Fibroblast of mammary gland (primary cell): ENCODE measurements around the gene ALDH7A1.
"Not testable (repeated sequence)": the region's sequence is repeated elsewhere in the genome, so short reads cannot be mapped to it uniquely, and the experiment has no call there.

Experiments used
- DNase-seq: peaks from one replicate; pipeline ENCODE4 v3.0.0-alpha.2; 2010; ENCODE audit warnings: low read depth
- H3K4me3 ChIP-seq: 2 replicates; pipeline ENCODE4 v1.5.1; 2011; ENCODE audit warnings: low read depth, mild to moderate bottlenecking, low read length, moderate library complexity; ENCODE audit not compliant: control insufficient read depth
- CTCF ChIP-seq: conservative IDR thresholded peaks from 2 replicates; pipeline ENCODE4 v1.5.1; 2011; ENCODE audit warnings: low read depth, low read length, inconsistent platforms; ENCODE audit not compliant: control insufficient read depth, insufficient read depth

The ALDH7A1 gene

DNA sequence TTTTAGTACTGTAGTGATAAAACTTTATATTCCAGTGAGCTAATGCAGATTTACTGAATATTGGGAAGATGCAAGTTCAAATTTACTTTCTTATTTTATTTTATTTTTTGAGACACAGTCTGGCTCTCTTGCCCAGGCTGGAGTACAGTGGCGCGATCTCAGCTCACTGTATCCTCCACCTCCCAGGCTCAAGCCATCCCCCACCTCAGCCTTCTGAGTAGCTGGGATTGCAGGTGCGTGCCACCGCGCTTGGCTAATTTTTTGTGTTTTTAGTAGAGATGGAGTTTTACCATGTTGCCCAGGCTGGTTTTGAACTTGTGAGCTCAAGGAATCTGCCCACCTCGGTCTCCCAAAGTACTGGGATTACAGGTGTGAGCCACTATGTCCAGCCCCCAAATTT lies 15.6 kb upstream of the ALDH7A1 start:
- no peak for DNase-seq
- TF ChIP-seq CTCF = no peak
- H3K4me3 ChIP-seq = no peak overlapping the region

DNA sequence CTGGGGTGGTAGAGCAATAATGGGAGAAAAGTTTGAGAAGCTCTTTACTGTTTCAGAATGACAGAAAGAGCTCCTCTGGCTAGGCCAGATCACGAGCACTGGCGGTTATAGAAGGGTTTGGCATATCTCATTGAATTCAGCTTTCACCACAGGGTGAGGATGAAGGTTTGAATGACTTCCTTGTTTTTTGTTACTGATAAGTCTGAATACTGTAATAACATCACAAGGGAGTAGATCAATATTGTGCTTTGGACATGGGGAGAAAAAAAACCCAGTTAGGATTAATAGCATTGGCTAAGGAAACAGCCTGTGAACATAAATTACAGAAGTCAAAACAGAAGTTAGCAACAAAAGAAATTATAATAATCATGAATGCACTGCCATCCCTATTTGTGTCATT lies 15.1 kb upstream of the ALDH7A1 start:
- no peak for TF ChIP-seq CTCF
- H3K4me3 ChIP-seq = no peak overlapping the region
- no peak for DNase-seq

GRCh38 chr5:126605525-126605924 lies 10.5 kb upstream of the ALDH7A1 start:
- H3K4me3 ChIP-seq = no peak overlapping the region
- TF ChIP-seq CTCF = no peak
- no peak for DNase-seq

DNA sequence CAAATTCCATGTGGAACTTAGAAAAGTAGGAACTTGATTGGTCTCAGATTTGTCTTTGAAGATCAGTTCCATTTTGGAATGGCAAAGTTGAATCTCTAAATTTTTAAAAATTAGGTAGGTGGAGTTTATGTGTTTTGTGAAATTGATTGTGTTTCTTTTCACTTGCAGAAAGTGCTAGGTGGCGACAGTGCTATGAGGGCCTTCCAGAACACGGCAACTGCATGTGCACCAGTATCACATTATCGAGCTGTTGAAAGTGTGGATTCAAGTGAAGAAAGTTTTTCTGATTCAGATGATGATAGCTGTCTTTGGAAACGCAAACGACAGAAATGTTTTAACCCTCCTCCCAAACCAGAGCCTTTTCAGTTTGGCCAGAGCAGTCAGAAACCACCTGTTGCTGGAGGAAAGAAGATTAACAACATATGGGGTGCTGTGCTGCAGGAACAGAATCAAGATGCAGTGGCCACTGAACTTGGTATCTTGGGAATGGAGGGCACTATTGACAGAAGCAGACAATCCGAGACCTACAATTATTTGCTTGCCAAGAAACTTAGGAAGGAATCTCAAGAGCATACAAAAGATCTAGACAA lies 8.5 kb upstream of the ALDH7A1 start:
- no peak overlapping the region for H3K4me3 ChIP-seq
- no peak for TF ChIP-seq CTCF
- no peak for DNase-seq

GRCh38 chr5:126600631-126601511 lies 5.9 kb upstream of the ALDH7A1 start, which contains the start of gene PHAX:
Gene PHAX (plus strand): TSS chr5:126600947. CDS start chr5:126600963, 16 bp downstream.
- peak; percentile 75 for DNase-seq
- H3K4me3 ChIP-seq = peak within 1 kb of the TSS; percentile 94
- TF ChIP-seq CTCF = peak; percentile 43

- peak overlapping the region; percentile 20 for H3K4me3 ChIP-seq
- not testable (repeated sequence) for DNase-seq
These were observed 5.1 kb upstream of the ALDH7A1 start for GRCh38 chr5:126599971-126600630.

- no peak overlapping the region for H3K4me3 ChIP-seq
These were observed 4.5 kb upstream of the ALDH7A1 start for GRCh38 chr5:126599499-126599898.

More at GRCh38 chr5:126599499-126599898, 4.5 kb upstream of the ALDH7A1 start:
- no peak for TF ChIP-seq CTCF
- DNase-seq = no peak
